Nephron (organoid): ENCODE results near the gene ZNF791.

Experiments
- H3K27ac Mint-ChIP-seq, 3 experiments: 2 replicates each; pipeline ENCODE4 v1.8.0; 2020; ENCODE audit warnings: mixed read lengths in 3 of 3, mild to moderate bottlenecking in 2 of 3, moderate library complexity in 1 of 3
- H3K27me3 Mint-ChIP-seq: 2 replicates; pipeline ENCODE4 v1.8.0; 2021; ENCODE audit warnings: low read depth, mild to moderate bottlenecking, moderate library complexity, mixed read lengths
- H3K36me3 Mint-ChIP-seq: 2 replicates; pipeline ENCODE4 v1.8.0; 2020; ENCODE audit warnings: low read depth, mixed read lengths
- H3K4me1 Mint-ChIP-seq: 2 replicates; pipeline ENCODE4 v1.8.0; 2020; ENCODE audit warnings: mixed read lengths
- H3K4me3 Mint-ChIP-seq, 3 experiments: 2 replicates each; pipeline ENCODE4 v1.8.0; 2020; ENCODE audit warnings: mild to moderate bottlenecking in 3 of 3, mixed read lengths in 3 of 3, moderate library complexity in 2 of 3
- H3K9me3 Mint-ChIP-seq: 2 replicates; pipeline ENCODE4 v1.8.0; 2020; ENCODE audit warnings: mixed read lengths
- TF ChIP-seq, protein P1 (sequence below), 3 experiments: fragments of 200-600 bp; sonication (generic); IDR thresholded peaks; one replicate each; pipeline ENCODE4 v1.5.0; 2021; ENCODE audit warnings: antibody characterized with exemption in 3 of 3; ENCODE audit not compliant: unreplicated experiment in 3 of 3

The ZNF791 gene

DNA sequence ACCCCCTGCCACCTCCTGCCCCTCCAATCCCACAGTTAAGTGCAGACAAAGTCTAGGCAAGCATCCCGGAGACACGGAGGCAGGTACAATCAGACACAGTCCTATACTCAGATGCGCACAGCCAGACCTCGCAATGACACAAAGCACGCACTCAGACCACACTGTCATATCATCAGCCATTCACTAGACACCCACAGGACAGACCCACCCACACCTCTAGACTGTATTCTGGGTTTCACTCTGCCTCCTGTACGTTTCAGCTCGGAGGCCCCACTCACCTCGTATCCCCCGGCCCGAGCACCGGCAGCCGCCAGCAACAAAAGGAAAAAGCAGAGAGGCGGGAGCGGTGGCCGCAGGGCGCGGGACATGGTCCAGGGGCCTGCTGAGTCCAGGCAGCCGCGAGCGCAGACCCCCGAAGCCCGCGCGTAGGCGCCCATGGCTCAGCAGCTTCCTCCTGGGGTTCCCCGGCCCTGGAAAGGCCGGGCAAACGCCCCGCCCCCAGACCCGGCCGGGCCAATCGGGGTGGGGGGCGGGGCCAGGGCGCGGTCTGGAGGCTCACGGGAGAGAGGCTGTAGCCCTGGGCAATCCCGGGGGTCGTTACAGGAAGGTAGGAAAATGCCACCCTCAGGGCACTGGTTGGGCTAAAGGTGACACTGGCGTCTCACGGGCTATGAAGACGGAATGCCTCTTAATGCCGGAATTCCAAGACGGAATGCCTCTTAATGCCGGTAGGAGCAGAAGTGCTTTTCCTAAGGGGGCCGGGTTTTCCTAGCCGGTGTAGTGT lies 55.7 kb downstream of the ZNF791 start, which contains the start of the genes MAN2B1 and WDR83:
MAN2B1 (minus strand) TSS at position 478 of the 784 bp plus-strand sequence; CDS start at position 437, 41 bp downstream.
WDR83 (plus strand) TSS at position 543 of the 784 bp plus-strand sequence. CDS start 2,984 bp downstream, outside the sequence.
- H3K4me3 Mint-ChIP-seq, result peak within 1 kb of the TSS; percentile 97 to 99 (median 98)
- H3K27ac Mint-ChIP-seq, result peak within 1 kb of the TSS; percentile 44 to 88 (median 78)
- TF ChIP-seq, protein P1, sequence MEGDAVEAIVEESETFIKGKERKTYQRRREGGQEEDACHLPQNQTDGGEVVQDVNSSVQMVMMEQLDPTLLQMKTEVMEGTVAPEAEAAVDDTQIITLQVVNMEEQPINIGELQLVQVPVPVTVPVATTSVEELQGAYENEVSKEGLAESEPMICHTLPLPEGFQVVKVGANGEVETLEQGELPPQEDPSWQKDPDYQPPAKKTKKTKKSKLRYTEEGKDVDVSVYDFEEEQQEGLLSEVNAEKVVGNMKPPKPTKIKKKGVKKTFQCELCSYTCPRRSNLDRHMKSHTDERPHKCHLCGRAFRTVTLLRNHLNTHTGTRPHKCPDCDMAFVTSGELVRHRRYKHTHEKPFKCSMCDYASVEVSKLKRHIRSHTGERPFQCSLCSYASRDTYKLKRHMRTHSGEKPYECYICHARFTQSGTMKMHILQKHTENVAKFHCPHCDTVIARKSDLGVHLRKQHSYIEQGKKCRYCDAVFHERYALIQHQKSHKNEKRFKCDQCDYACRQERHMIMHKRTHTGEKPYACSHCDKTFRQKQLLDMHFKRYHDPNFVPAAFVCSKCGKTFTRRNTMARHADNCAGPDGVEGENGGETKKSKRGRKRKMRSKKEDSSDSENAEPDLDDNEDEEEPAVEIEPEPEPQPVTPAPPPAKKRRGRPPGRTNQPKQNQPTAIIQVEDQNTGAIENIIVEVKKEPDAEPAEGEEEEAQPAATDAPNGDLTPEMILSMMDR (IDR thresholded peaks at IDR 0.05; ENCODE audit: unreplicated experiment in 3 of 3), result no peak
- H3K27me3 Mint-ChIP-seq, result no peaks in the 10 kb centered on the region
- H3K4me1 Mint-ChIP-seq, result peaks cover 30% of the 10 kb centered on the region
- no peaks in the 10 kb centered on the region for H3K9me3 Mint-ChIP-seq
- peaks cover 9% of the 10 kb centered on the region for H3K36me3 Mint-ChIP-seq

DNA sequence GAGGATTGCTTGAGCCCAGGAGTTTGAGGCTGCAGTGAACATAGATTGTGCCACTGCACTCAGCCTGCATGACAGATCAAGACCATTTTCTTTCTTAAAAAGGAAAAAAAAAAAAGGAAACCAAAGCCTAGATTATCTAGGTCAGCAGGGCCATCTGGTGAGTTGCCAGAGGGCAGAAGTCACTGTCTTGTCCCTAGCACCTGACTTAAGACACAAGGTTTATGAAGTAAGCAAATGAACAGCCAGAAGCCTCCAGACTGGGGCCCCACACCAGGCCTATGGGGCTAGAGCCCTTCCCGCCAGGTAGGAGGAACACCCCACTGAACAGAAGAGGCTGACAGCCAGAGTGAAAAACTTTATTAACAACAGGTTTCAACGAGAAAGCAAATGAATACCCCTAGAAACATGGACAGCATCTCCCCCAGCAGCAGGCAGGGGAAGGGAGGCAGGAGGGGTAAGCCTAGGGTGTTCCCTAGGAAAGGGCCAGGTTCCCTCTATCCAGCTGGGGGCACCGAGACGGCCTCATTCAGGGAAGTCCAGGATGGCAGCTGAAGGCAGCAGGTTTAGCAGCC lies 57.1 kb downstream of the ZNF791 start:
- no peaks in the 10 kb centered on the region for H3K9me3 Mint-ChIP-seq
- H3K4me3 Mint-ChIP-seq, result peak overlapping the region; percentile 97 to 99 (median 98)
- TF ChIP-seq, protein P1 (IDR thresholded peaks at IDR 0.05; ENCODE audit: unreplicated experiment in 3 of 3), result no peak
- peaks cover 13% of the 10 kb centered on the region for H3K36me3 Mint-ChIP-seq
- no peaks in the 10 kb centered on the region for H3K27me3 Mint-ChIP-seq
- peaks cover 30% of the 10 kb centered on the region for H3K4me1 Mint-ChIP-seq
- H3K27ac Mint-ChIP-seq, result peak overlapping the region; percentile 25 to 68 (median 31)

DNA sequence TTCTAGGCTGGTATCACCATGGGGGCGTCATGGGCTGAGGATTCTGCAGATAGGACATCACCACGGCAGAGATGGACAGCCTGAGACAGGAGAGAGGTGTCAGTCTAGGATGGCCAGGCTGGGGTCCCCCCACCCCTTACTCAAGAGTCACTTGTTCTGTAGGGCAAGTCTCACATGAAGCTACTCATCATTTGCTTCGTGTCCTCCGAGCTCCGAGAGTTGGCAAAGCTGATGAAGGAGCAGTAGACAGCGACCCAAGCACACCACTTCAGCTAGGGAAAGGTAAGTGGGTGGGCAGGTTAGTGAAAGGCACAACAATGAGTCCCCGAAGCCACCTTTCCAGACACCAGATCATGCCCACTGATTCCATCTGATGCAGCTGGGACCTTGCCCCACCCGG lies 57.6 kb downstream of the ZNF791 start:
- TF ChIP-seq, protein P1 (IDR thresholded peaks at IDR 0.05; ENCODE audit: unreplicated experiment in 3 of 3), result no peak
- no peaks in the 10 kb centered on the region for H3K27me3 Mint-ChIP-seq
- H3K9me3 Mint-ChIP-seq, result no peaks in the 10 kb centered on the region

DNA sequence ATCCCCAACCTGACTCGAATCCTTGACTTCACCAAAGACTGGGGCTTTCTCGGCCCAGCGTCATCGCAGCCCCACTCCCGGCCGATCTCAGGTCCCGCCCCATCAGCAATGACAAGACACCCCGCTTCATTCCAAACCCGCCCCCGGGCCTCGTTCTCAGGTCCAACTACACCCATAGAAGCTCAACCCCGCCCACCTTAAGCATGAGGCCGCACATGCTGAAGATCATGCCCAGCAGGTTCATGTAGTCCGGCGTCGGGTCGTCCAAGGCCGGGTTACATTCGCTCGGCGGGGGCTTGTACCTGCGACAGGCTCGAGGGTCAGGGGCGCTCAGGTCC lies 58.2 kb downstream of the ZNF791 start:
- no peaks in the 10 kb centered on the region for H3K9me3 Mint-ChIP-seq
- TF ChIP-seq, protein P1 (IDR thresholded peaks at IDR 0.05; ENCODE audit: unreplicated experiment in 3 of 3), result no peak
- H3K36me3 Mint-ChIP-seq, result peaks cover 9% of the 10 kb centered on the region
- no peaks in the 10 kb centered on the region for H3K27me3 Mint-ChIP-seq
- H3K4me1 Mint-ChIP-seq, result peaks cover 30% of the 10 kb centered on the region
- peak overlapping the region; percentile 97 to 99 (median 98) for H3K4me3 Mint-ChIP-seq
- H3K27ac Mint-ChIP-seq, result peak overlapping the region; percentile 99

More for the DNA sequence above, 57.6 kb downstream of the ZNF791 start:
- Mint-ChIP-seq H3K4me1 (peaks cover 30% of the 10 kb centered on the region), H3K36me3 (peaks cover 9% of the 10 kb centered on the region), H3K27ac (peak overlapping the region; percentile 99), H3K4me3 (peak overlapping the region; percentile 97 to 99 (median 98))

DNA sequence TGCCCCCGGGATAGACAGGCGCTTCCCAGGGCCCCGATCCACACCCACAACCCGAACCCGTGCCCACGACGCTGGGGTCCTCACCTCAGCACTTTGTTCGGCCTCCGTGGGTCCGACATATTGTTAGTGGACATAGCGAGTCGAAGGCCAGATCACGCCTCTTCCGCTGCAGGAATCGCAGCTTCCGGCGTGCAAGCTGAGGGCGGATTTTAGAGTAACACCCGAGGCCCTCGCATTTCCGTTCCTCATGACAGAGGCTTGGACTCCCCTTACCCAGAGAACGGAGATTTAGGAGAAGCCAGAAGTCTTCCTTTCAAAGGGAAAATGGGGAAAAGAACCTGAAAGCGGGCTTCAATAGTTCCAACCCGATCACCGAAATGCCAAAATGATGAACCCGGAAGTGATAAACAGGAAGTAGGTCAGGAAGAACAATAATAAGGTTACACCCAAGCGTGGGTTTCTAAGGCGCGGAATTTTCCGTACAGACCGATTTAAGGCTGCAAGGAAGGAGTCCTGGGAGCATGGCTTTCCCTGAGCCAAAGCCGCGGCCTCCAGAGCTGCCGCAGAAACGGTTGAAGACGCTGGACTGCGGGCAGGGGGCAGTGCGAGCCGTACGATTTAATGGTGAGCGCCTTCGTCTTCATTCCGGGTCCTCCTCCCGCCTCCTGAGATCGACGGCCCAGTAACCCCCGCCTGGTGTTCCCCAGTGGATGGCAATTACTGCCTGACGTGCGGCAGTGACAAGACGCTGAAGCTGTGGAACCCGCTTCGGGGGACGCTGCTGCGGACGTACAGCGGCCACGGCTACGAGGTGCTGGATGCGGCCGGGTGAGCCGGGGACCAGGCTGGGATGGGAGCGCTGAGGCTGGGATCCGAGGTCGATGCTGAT lies 58.8 kb downstream of the ZNF791 start:
- peak overlapping the region; percentile 97 to 99 (median 98) for H3K4me3 Mint-ChIP-seq
- H3K36me3 Mint-ChIP-seq, result peaks cover 13% of the 10 kb centered on the region
- H3K27ac Mint-ChIP-seq, result peak overlapping the region; percentile 99
- H3K4me1 Mint-ChIP-seq, result peaks cover 30% of the 10 kb centered on the region
- no peaks in the 10 kb centered on the region for H3K27me3 Mint-ChIP-seq
- TF ChIP-seq, protein P1 (IDR thresholded peaks at IDR 0.05; ENCODE audit: unreplicated experiment in 3 of 3), result peak in 1 of 3 experiments; percentile 11
- no peaks in the 10 kb centered on the region for H3K9me3 Mint-ChIP-seq
